Activated CD8-positive, alpha-beta memory T cell treated with anti-CD3 and anti-CD28 coated beads, Interleukin-2, amount 10 ng/mL, durations not matched to agents 7 days and 5 days (primary cell): ENCODE measurements around the gene XRCC4. TPM values are rescaled to one million over a fixed set of nuclear protein-coding genes. Genes with fewer than 3 reads are reported as not detected.

ENCODE experiments used
- ATAC-seq: fragments of 150-1000 bp; cut with Tn5 transposase; one replicate; pipeline ENCODE4 v1.10.0; 2021; ENCODE audit warnings: moderate library complexity
- CTCF ChIA-PET: fragments of 350-600 bp; sonication (Branson Sonifier 250); formaldehyde crosslinking; loops from one replicate; lab custom pipeline; 2021; ENCODE audit warnings: antibody characterized with exemption; lab: Charles Lee
- DNase-seq: peaks from one replicate; pipeline ENCODE4 v3.0.0-alpha.2; 2020
- H3K27ac Mint-ChIP-seq: one replicate; pipeline ENCODE4 v1.8.0; 2021; ENCODE audit warnings: mild to moderate bottlenecking, mixed read lengths
- H3K27me3 Mint-ChIP-seq: one replicate; pipeline ENCODE4 v1.8.0; 2021; ENCODE audit warnings: mixed read lengths
- H3K36me3 Mint-ChIP-seq: one replicate; pipeline ENCODE4 v1.8.0; 2021; ENCODE audit warnings: mild to moderate bottlenecking, mixed read lengths
- H3K4me1 Mint-ChIP-seq: one replicate; pipeline ENCODE4 v1.8.0; 2021; ENCODE audit warnings: mixed read lengths
- H3K4me3 Mint-ChIP-seq: one replicate; pipeline ENCODE4 v1.8.0; 2021; ENCODE audit warnings: mild to moderate bottlenecking, moderate library complexity, mixed read lengths
- H3K9me3 Mint-ChIP-seq: one replicate; pipeline ENCODE4 v1.8.0; 2022; ENCODE audit warnings: low read depth, mixed read lengths
- total RNA-seq, 2 experiments: library from RNA; stranded (reverse); gene quantifications; one replicate each; pipeline ENCODE4 v1.2.3, GENCODE V29; 2021

Gene XRCC4
- total RNA-seq, 2 experiments from 2014 or later: 11.3 to 11.9 TPM

DNA sequence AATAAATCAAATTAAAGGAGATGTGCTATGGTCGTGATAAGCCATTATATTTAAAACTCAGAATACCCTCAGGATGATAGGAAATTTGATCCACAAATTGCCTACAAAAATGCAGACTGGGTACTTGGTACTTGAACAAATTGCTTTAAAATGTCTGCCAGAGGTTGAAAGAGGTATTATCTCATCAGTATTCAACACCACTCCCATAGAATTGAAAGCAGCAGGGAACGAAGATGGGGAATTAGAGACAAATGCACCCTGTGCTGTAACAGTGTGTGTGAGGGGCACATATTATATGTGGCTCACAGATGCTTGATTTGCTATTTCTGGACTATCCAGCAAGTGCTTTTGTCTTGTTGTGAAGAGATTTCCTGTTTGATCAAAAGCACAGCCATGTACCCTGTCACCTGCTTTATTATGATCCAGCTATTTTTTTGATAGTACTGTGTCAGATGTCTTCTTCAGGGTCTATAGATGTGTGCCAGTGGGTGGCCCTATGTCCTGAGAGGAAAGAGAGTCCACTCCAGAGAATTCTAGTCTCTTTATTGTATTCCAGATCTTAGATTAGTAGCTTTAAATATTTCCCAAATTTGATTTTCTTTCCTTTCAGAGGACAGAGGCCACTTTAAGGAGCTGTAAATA, 120.1 kb downstream of the XRCC4 start:
- peaks cover 3% of the 10 kb centered on the region for H3K36me3 Mint-ChIP-seq
- H3K9me3 Mint-ChIP-seq: no peaks in the 10 kb centered on the region
- H3K4me3 Mint-ChIP-seq: no peak overlapping the region
- H3K4me1 Mint-ChIP-seq: no peaks in the 10 kb centered on the region
- no peaks in the 10 kb centered on the region for H3K27me3 Mint-ChIP-seq
- no peak for ATAC-seq
- DNase-seq: no peak
- CTCF ChIA-PET: no interaction called here
- no peak overlapping the region for H3K27ac Mint-ChIP-seq

- no peaks in the 10 kb centered on the region for H3K4me1 Mint-ChIP-seq
- no peak for DNase-seq
- no peak overlapping the region for H3K4me3 Mint-ChIP-seq
- H3K27ac Mint-ChIP-seq: no peak overlapping the region
- no peaks in the 10 kb centered on the region for H3K9me3 Mint-ChIP-seq
- CTCF ChIA-PET: no interaction called here
- peaks cover 3% of the 10 kb centered on the region for H3K36me3 Mint-ChIP-seq
- H3K27me3 Mint-ChIP-seq: no peaks in the 10 kb centered on the region
- no peak for ATAC-seq
Measured at GRCh38 chr5:83199126-83199525, 121.8 kb downstream of the XRCC4 start.

- no peaks in the 10 kb centered on the region for H3K27me3 Mint-ChIP-seq
- H3K9me3 Mint-ChIP-seq: no peaks in the 10 kb centered on the region
- no peak for ATAC-seq
- no peak overlapping the region for H3K4me3 Mint-ChIP-seq
- peaks cover 9% of the 10 kb centered on the region for H3K36me3 Mint-ChIP-seq
- CTCF ChIA-PET: no interaction called here
- no peak overlapping the region for H3K27ac Mint-ChIP-seq
- DNase-seq: no peak
- no peaks in the 10 kb centered on the region for H3K4me1 Mint-ChIP-seq
Measured at GRCh38 chr5:83204651-83205050, 127.3 kb downstream of the XRCC4 start.

- CTCF ChIA-PET: interaction anchor here (0.7 kb wide), 1 partner anchor 49 kb away, joined by 3 read pairs; no protein-coding TSS in a partner anchor
- Mint-ChIP-seq H3K4me3 (no peak overlapping the region), H3K36me3 (peaks cover 11% of the 10 kb centered on the region), H3K4me1 (no peaks in the 10 kb centered on the region), H3K27me3 (no peaks in the 10 kb centered on the region), H3K27ac (no peak overlapping the region), H3K9me3 (no peaks in the 10 kb centered on the region)
- ATAC-seq (no peak), DNase-seq (no peak)
Measured at GRCh38 chr5:83209963-83210362, 132.6 kb downstream of the XRCC4 start.

- CTCF ChIA-PET: no interaction called here
- Mint-ChIP-seq H3K4me1 (no peaks in the 10 kb centered on the region), H3K36me3 (no peaks in the 10 kb centered on the region), H3K27ac (no peak overlapping the region), H3K4me3 (no peak overlapping the region), H3K27me3 (no peaks in the 10 kb centered on the region), H3K9me3 (no peaks in the 10 kb centered on the region)
- DNase-seq (no peak), ATAC-seq (no peak)
Measured at GRCh38 chr5:83219077-83219476, 141.7 kb downstream of the XRCC4 start.

DNA sequence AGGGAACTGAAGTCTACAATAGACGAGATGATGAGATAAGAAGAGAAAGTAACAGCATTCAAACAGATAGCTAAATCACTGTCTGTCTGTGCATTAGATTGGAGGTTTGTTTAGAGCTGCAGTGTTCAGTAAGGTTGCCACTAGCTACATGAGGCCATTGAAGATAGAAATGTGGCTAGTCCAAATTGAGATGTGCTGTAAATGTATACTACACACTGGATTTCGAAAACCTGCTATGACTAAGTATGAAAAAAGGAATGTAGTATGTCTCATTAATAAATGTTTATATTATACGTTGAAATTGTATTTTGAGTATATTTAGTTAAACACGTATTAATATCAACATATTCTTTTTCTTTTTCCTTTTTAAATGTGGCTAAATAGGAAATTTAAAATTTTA, 142.1 kb downstream of the XRCC4 start:
- no peak for DNase-seq
- Mint-ChIP-seq H3K27ac (no peak overlapping the region), H3K36me3 (no peaks in the 10 kb centered on the region), H3K4me3 (no peak overlapping the region), H3K9me3 (no peaks in the 10 kb centered on the region), H3K27me3 (no peaks in the 10 kb centered on the region), H3K4me1 (no peaks in the 10 kb centered on the region)
- CTCF ChIA-PET: no interaction called here
- no peak for ATAC-seq

DNA sequence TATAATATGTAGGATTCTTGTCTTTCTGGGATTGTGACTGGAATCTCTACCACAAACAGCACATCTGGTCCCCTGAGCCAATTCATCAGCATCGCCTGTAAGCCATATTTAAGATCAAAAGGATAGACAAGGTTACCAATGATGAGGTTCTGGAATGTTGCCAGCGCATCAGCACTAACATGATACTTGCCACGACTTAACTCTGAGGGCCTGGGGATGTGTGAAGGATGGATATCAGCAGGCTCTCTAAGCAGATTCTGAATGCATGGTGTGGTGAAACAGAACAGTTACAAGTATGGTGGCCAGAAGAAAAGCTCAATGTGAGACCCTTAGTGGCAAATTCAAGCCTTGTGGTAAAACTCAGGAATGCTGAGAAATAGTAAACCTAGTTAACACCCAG, 143.0 kb downstream of the XRCC4 start:
- Mint-ChIP-seq H3K36me3 (no peaks in the 10 kb centered on the region), H3K27me3 (no peaks in the 10 kb centered on the region), H3K9me3 (no peaks in the 10 kb centered on the region), H3K4me3 (no peak overlapping the region), H3K27ac (no peak overlapping the region), H3K4me1 (no peaks in the 10 kb centered on the region)
- DNase-seq: no peak
- no peak for ATAC-seq
- CTCF ChIA-PET: no interaction called here

DNA sequence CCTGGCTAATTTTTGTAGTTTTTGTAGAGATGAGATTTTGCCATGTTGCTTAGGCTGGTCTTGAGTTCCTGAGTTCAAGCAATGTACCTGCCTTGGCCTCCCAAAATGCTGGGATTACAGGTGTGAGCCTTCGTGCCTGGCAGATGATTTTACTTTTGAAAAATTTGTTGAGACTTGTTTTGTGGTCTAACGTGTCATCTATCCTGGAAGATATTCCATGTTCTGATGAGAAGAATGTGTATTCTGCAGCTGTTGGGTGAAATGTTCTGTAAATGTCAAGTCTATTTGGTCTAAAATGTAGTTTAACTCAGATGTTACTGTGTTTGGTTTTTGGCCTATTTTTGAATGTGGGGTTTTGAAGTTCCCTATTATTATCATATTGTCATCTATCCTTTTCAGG, 145.6 kb downstream of the XRCC4 start:
- Mint-ChIP-seq H3K4me1 (no peaks in the 10 kb centered on the region), H3K36me3 (no peaks in the 10 kb centered on the region), H3K4me3 (no peak overlapping the region), H3K27ac (no peak overlapping the region), H3K27me3 (no peaks in the 10 kb centered on the region), H3K9me3 (no peaks in the 10 kb centered on the region)
- CTCF ChIA-PET: no interaction called here
- no peak for DNase-seq
- no peak for ATAC-seq

- no peaks in the 10 kb centered on the region for H3K4me1 Mint-ChIP-seq
Measured at GRCh38 chr5:83227611-83228010, 150.3 kb downstream of the XRCC4 start.

GRCh38 chr5:83230511-83230910, 153.2 kb downstream of the XRCC4 start:
- Mint-ChIP-seq H3K36me3 (no peaks in the 10 kb centered on the region), H3K27me3 (no peaks in the 10 kb centered on the region), H3K27ac (no peak overlapping the region), H3K4me3 (no peak overlapping the region), H3K4me1 (no peaks in the 10 kb centered on the region), H3K9me3 (no peaks in the 10 kb centered on the region)
- ATAC-seq (no peak), DNase-seq (no peak)
- CTCF ChIA-PET: no interaction called here

More at GRCh38 chr5:83227611-83228010, 150.3 kb downstream of the XRCC4 start:
- Mint-ChIP-seq H3K27ac (no peak overlapping the region), H3K27me3 (no peaks in the 10 kb centered on the region), H3K36me3 (no peaks in the 10 kb centered on the region), H3K9me3 (no peaks in the 10 kb centered on the region), H3K4me3 (no peak overlapping the region)
- DNase-seq (no peak), ATAC-seq (no peak)
- CTCF ChIA-PET: no interaction called here

DNA sequence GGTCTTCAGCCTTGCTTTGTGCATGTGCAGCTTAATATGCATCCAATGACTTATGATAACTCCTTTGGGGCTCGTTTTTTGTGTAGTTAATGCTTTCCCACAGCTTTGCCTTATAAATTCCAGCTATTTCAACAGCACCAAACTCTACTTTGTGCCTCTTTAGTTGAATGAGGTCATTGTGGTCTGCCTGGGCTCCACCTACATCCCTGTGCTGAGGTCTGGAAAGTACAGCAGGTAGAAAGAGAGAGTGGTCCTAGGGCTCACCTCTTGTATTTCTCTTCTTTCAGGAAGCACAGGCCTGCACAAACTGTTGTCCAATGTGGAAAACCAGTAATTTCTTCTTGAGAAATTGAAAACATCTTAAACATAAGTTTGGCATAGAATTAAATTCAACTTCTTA, 167.2 kb downstream of the XRCC4 start:
- ATAC-seq (no peak), DNase-seq (no peak)
- H3K9me3 Mint-ChIP-seq: no peaks in the 10 kb centered on the region
- H3K27ac Mint-ChIP-seq: no peak overlapping the region
- no peak overlapping the region for H3K4me3 Mint-ChIP-seq
- H3K36me3 Mint-ChIP-seq: peaks cover 3% of the 10 kb centered on the region
- no peaks in the 10 kb centered on the region for H3K27me3 Mint-ChIP-seq
- no peaks in the 10 kb centered on the region for H3K4me1 Mint-ChIP-seq
- CTCF ChIA-PET: no interaction called here

DNA sequence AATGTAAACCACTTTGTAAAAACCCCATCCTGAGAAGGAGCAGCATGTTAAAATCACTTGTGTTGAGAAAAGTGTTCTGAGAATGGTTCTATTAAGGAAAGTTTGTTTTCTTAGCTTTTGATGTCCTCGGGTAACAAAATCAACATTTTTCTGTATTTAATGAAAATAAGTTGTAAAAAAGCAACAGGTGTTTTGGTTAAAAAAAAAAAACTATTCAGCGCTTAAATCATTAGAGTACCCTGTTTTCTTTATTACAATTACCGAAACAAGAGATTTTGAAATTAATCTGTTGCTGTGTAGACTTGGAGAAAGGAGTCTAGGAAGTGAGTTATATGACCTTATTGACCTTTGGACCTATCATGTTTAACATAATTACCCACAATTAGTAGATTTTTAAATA, 167.7 kb downstream of the XRCC4 start:
- CTCF ChIA-PET: no interaction called here
- Mint-ChIP-seq H3K36me3 (peaks cover 3% of the 10 kb centered on the region), H3K4me1 (no peaks in the 10 kb centered on the region), H3K27ac (no peak overlapping the region), H3K4me3 (no peak overlapping the region), H3K27me3 (no peaks in the 10 kb centered on the region), H3K9me3 (no peaks in the 10 kb centered on the region)
- no peak for ATAC-seq
- DNase-seq: no peak

DNA sequence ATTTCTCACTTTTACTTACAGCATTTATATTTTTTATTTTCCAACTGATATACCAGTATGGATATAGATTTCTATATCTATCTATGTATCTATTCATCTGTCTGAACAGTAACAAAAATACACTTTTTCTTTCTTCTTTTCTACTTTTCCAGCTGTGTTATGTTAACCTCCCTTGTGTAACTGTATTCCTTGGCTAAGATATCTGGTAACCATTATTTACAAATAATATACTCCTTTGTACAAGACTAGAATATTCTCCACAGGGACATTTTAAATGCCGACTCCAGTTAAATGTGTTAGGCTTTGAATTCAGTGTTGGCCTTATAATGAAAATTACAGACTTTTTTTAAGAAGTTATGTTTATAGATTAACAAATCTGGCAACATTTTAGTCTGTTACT, 168.7 kb downstream of the XRCC4 start:
- H3K4me1 Mint-ChIP-seq: no peaks in the 10 kb centered on the region
- CTCF ChIA-PET: no interaction called here
- H3K27me3 Mint-ChIP-seq: no peaks in the 10 kb centered on the region
- peaks cover 2% of the 10 kb centered on the region for H3K36me3 Mint-ChIP-seq
- H3K9me3 Mint-ChIP-seq: no peaks in the 10 kb centered on the region
- H3K27ac Mint-ChIP-seq: no peak overlapping the region
- H3K4me3 Mint-ChIP-seq: no peak overlapping the region
- no peak for ATAC-seq
- no peak for DNase-seq

DNA sequence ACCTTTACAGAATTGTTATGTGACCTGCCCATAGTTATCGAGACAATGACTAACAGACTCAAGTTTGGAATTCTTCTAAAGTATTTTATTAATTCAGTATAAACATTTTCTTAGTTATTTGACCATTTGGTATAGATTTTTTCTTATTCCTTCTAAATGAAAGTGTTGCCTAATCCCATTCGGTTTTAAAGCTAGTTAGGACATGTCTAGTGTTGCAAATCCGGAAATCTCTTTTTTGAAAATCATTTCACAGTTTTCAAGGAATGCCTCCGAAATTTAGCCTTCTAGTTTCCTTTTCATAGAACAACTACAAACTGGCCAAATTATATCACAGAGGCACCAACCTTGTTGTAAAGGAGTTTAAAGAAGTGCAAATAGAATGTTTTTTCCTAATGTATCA, 171.8 kb downstream of the XRCC4 start:
- no peak for DNase-seq
- no peaks in the 10 kb centered on the region for H3K27me3 Mint-ChIP-seq
- CTCF ChIA-PET: interaction anchor here (0.5 kb wide), 1 partner anchor 444 kb away, joined by 3 read pairs; no protein-coding TSS in a partner anchor
- no peak for ATAC-seq
- peaks cover under 1% of the 10 kb centered on the region for H3K36me3 Mint-ChIP-seq
- no peaks in the 10 kb centered on the region for H3K9me3 Mint-ChIP-seq
- H3K4me1 Mint-ChIP-seq: no peaks in the 10 kb centered on the region
- H3K4me3 Mint-ChIP-seq: no peak overlapping the region
- no peak overlapping the region for H3K27ac Mint-ChIP-seq

DNA sequence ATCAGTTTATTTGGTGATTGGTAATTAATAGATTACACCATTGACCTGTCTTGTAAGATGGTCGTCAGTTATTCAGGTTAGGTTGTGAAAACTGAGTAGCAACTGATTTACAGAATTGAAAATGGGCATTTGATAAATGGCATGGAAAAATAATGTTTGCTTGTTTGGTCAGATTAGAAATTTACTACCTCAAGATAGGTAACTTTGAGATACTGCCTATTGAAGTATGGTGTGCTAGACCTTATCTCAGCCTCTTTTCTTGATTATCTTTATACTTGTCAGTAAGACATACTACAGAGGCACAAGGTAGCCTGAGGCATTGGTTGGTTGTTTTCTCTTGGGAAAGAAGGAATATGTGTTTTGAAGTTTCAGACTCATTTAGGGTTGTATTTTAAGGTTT, 174.5 kb downstream of the XRCC4 start:
- no peaks in the 10 kb centered on the region for H3K9me3 Mint-ChIP-seq
- peaks cover 1% of the 10 kb centered on the region for H3K36me3 Mint-ChIP-seq
- ATAC-seq (no peak), DNase-seq (no peak)
- H3K4me1 Mint-ChIP-seq: no peaks in the 10 kb centered on the region
- no peaks in the 10 kb centered on the region for H3K27me3 Mint-ChIP-seq
- no peak overlapping the region for H3K4me3 Mint-ChIP-seq
- CTCF ChIA-PET: no interaction called here
- no peak overlapping the region for H3K27ac Mint-ChIP-seq
